Skin epidermis (tissue), 12 donors: ENCODE measurements around the gene ZBTB11.
"Not testable (repeated sequence)": the region's sequence is repeated elsewhere in the genome, so short reads cannot be mapped to it uniquely, and the experiment has no call there.

Experiments used
- H3K27ac ChIP-seq, 21 experiments: fragments of 200-600 bp; sonication (generic) in 11 of 21; one replicate each; pipeline ENCODE4 v1.5.0; 2020; ENCODE audit warnings: mild to moderate bottlenecking in 3 of 21, inconsistent platforms in 2 of 21, moderate library complexity in 2 of 21
- H3K4me3 ChIP-seq, 7 experiments: fragments of 200-600 bp; sonication (generic) in 2 of 7; one replicate each; pipeline ENCODE4 v1.5.0; 2020; ENCODE audit warnings: inconsistent platforms in 2 of 7, mild to moderate bottlenecking in 2 of 7, moderate library complexity in 1 of 7

ZBTB11 gene

DNA sequence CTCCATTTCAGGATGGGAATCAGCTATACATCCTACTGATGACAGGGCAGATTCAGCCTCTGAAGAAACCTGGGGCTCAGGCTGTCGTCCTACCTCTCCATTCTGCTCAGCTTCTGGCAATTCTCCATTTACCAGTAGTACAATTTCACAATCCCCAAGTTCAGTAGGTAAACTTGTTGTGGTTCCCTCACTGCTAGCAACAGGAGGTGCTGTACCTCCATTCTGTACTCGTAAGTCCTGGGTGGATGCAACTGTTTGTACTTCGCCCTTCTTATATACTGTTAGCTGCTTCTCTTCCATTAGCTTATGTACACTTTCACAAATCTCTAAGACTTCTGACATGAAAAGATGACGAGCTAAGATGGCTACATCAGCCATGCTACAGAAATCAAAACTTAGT lies 11.6 kb downstream of the ZBTB11 start:
- no peak overlapping the region for H3K27ac ChIP-seq
- H3K4me3 ChIP-seq = no peak overlapping the region

DNA sequence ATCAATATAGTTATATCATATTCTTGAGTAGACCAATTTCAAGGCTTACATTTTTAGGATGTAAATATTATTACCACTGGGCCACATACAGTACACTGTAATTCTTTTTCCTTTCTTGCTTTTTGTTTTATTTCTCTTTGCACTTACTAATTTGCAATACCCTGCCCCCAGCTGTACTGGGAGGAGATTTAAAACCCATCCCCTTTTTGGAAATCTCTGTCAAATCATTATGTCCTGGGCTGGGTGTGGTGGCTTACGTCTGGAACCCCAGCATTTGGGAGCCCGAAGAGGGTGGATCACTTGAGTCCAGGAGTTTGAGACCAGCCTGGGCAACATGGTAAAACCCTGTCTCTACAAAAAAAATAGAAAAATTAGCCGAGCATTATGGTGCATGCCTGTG lies 16.2 kb downstream of the ZBTB11 start:
- H3K27ac ChIP-seq = no peak overlapping the region
- H3K4me3 ChIP-seq = no peak overlapping the region

- Histone ChIP-seq H3K27ac (no peak overlapping the region), H3K4me3 (no peak overlapping the region)
Measured at GRCh38 chr3:101656651-101657050, 20.3 kb downstream of the ZBTB11 start.

DNA sequence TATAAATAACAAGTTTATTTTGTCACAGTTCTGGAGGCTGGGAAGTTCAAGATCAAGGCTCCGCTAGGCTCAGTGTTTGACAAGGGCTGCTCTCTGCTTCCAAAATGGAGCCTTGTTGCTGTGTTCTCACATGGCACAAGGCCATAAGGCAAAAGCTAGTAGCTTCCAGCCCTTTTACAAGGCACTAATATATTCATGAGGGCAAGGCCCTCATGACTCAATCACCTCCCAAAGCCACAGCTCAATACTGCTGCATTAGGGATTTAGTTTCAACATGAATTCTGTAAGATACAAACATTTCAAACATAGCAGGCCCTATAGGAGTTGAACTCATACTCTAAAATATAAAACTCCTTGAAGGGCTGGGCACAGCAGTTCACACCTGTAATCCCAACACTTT lies 30.2 kb downstream of the ZBTB11 start:
- Histone ChIP-seq H3K4me3 (no peak overlapping the region), H3K27ac (no peak overlapping the region)

DNA sequence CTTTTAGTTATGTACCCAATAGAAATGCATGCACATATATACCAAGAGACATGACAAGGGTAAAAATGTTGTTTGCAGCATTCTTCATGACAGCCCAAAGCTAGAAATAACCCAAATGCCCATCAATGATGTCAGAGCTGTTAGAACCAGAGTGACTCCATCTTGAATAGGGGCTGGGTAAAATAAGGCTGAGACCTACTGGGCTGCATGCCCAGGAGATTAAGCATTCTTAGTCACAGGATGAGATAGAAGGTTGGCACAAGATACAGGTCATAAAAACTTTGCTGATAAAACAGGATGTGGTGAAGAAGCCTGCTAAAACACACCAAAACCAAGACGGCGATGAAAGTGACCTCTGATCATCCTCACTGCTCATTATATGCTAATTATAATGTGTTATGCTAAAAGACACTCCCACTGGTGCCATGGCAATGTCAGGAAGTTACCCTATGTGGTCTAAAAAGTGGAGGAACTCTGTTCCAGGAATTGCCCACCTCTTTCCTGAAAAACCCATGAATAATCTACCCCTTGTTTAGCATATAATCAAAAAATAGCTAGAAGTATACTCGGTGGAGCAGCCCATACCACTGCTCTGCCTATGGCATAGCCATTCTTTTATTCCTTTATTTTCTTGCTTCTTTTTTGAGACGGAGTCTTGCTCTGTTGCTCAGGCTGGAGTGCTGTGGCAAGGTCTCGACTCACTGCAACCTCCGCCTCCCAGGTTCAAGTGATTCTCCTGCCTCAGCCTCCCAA lies 32.9 kb downstream of the ZBTB11 start:
- Histone ChIP-seq H3K27ac (no peak overlapping the region), H3K4me3 (no peak overlapping the region)

GRCh38 chr3:101643009-101643844 lies 33.7 kb downstream of the ZBTB11 start:
- Histone ChIP-seq H3K27ac (no peak overlapping the region), H3K4me3 (no peak overlapping the region)

DNA sequence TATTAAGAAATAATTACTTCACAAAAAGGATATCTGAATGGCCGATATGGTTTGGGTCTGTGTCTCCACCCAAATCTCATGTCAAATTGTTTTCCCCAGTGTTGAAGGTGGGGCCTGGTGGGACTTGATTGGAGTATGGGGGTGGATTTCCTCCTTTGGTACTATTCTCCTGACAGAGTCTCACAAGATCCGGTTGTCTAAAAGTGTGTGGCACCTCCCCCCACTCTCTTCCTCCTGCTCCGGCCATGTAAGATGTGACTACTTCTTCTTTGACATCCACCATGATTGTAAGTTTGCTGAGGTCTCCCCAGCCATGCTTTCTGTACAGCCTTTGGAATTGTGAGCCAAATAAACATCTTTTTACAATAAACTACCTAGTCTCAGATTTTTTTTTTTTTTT lies 34.5 kb downstream of the ZBTB11 start:
- no peak overlapping the region for H3K27ac ChIP-seq

DNA sequence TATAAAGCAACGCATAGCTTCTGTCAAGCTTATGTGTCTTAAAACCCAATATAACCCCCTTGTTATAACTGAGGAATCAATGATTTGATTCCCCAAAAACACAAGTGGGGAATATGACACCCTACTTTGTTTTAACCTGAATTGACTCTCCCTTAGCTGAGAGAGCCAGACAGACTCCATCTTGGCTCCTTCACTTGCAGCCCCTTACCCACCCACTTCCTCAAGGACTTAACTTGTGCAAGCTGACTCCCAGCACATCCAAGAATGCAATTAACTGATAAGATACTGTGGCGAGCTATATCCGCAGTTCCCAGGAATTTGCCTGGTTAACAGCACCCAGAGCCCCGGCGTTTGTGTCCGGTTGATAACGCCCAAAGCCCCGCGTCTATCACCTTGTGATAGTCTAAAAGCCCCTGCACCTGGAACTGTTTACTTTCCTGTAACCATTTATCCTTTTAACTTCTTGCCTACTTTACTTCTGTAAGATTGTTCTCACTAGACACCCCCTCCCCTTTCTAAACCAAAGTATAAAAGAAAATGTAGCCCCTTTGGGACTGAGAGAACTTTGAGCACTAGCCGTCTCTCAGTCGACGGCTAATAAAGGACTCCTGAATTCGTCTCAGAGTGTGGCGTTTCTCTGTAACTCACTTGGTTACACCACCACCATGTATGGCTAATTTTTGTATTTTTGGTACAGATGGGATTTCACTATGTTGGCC lies 35.4 kb downstream of the ZBTB11 start:
- not testable (repeated sequence) for H3K27ac ChIP-seq

More for the DNA sequence above, 34.5 kb downstream of the ZBTB11 start:
- H3K4me3 ChIP-seq = no peak overlapping the region

GRCh38 chr3:101640256-101640655 lies 36.7 kb downstream of the ZBTB11 start:
- H3K27ac ChIP-seq = no peak overlapping the region
- H3K4me3 ChIP-seq = no peak overlapping the region

More for the DNA sequence above, 35.4 kb downstream of the ZBTB11 start:
- not testable (repeated sequence) for H3K4me3 ChIP-seq

DNA sequence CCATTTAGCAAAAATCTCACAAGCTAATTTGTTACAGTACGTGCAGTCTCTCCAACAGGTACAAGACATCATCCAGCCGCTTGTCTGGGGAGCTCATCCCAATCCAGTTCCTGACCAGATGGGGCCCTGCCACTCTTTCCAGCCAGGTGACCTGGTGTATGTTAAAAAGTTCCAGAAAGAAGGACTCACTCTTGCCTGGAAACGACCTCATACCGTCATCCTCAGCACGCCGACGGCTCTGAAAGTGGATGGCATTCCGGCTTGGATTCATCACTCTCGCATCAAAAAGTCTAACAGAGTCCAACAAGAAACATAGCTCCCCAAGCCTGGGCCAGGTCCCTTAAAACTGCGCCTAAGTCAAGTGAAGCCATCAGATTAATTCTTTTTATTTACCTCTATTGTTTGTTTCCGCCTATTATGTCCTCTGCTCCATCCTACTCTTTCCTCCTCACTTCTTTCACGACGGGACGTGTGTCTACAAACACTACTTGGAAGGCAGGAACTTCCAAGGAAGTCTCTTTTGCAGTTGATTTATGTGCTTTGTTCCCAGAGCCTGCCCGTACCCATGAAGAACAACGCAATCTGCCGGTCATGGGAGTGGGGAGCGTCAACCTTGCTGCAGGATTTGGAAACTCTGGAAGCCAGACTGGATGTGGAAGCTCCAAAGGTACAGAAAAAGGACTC lies 37.5 kb downstream of the ZBTB11 start:
- Histone ChIP-seq H3K4me3 (no peak overlapping the region), H3K27ac (no peak overlapping the region)

DNA sequence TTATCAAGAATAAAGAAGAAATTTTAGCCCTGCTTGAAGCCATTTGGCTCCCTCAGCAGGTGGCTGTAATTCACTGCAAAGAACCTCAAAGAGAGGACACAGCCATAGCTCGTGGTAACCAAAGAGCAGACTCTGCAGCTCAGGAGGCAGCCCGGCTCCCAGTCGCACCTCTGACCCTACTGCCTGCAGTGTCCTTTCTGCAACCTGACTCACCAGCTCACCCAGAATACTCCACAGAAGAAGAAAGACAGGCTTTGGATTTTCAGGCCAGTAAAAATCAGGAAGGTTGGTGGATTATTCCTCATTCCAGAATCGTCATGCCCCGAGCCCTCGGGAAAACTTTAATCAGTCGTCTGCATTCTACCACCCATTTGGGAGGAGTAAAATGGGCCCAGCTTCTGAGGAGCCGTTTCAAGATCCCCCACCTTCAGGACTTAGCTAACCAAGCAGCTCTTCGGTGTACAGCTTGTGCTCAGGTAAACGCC lies 38.6 kb downstream of the ZBTB11 start:
- no peak overlapping the region for H3K4me3 ChIP-seq
- no peak overlapping the region for H3K27ac ChIP-seq

DNA sequence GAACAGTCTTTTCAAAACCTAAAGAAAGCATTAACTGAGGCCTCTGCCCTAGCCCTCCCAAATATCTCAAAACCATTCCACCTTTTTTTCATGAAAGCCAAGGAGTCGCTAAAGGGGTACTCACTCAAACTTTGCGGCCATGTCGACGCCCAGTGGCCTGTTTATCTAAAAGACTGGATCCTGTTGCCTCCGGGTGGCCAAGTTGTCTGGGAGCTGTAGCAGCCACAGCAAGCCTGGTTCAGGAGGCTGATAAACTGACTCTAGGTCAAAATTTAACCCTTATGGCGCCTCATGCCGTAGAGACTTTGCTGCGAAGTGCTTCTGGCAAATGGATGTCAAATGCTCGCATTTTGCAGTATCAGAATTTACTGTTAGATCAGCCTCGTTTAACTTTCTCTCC lies 39.5 kb downstream of the ZBTB11 start:
- Histone ChIP-seq H3K4me3 (no peak overlapping the region), H3K27ac (no peak overlapping the region)

GRCh38 chr3:101635954-101636798 lies 40.8 kb downstream of the ZBTB11 start:
- H3K27ac ChIP-seq = no peak overlapping the region
- no peak overlapping the region for H3K4me3 ChIP-seq

- Histone ChIP-seq H3K27ac (no peak overlapping the region), H3K4me3 (no peak overlapping the region)
Measured at GRCh38 chr3:101635345-101635744, 41.6 kb downstream of the ZBTB11 start.

DNA sequence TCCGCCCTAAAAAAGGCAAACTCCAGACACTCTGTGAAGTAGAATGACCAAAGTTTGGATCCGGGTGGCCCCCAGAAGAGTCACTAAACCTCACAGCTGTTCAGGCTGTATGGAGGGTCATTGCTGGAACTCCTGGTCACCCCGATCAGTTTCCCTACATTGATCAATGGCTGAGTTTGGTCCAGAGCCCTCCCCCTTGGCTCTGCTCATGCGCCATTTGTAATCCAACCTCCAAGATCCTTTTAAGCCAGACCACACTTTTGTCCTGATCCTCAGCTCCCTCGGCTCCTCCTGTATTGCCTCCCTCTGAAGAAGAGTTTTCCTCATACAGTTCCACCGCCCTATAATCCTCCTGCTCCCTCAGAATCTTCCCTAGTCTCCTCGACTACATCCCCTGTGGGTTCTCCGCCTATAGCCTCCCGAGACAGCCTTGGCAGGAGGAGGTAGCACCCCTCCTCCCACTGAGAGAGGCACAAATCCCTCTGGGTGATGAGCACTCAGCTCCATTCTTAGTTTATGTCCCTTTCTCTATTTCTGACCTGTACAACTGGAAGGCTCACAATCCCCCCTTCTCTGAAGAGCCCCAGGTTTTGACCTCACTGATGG lies 42.2 kb downstream of the ZBTB11 start:
- Histone ChIP-seq H3K4me3 (no peak overlapping the region), H3K27ac (no peak overlapping the region)

- Histone ChIP-seq H3K27ac (no peak overlapping the region), H3K4me3 (no peak overlapping the region)
Measured at GRCh38 chr3:101633186-101633585, 43.7 kb downstream of the ZBTB11 start.

DNA sequence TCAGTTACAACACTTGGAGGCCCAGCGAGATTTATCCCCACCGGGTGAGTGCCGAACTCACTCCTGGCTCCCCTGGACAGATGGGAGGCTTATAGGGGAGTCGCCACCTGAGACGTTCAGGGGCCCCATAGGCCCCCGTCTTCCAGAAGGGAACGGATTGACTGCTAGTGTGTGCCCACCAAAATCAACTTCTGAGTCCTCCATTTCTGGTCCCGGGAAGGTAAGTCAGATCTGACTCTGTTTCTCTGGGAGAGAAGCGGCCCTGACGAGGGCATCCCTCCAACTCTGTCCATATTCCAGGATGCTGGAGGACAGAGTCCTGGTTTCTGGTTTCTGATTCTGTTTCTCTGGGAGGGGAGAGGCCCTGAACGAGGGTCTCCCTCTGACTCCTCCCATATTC lies 44.3 kb downstream of the ZBTB11 start:
- Histone ChIP-seq H3K4me3 (no peak overlapping the region), H3K27ac (no peak overlapping the region)

DNA sequence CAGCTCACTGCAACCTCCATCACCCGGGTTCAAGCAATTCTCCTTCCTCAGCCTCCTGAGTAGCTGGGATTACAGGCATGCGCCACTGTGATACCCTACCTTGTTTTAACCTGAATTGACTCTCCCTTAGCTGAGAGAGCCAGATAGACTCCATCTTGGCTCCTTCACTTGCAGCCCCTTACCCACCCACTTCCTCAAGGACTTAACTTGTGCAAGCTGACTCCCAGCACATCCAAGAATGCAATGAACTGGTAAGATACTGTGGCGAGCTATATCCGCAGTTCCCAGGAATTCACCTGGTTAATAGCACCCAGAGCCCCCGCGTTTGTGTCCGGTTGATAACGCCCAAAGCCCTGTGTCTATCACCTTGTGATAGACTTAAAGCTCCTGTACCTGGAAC lies 45.0 kb downstream of the ZBTB11 start:
- not testable (repeated sequence) for H3K27ac ChIP-seq, H3K4me3 ChIP-seq
